Measurements from ENCODE around the gene DVL1.

DNA sequence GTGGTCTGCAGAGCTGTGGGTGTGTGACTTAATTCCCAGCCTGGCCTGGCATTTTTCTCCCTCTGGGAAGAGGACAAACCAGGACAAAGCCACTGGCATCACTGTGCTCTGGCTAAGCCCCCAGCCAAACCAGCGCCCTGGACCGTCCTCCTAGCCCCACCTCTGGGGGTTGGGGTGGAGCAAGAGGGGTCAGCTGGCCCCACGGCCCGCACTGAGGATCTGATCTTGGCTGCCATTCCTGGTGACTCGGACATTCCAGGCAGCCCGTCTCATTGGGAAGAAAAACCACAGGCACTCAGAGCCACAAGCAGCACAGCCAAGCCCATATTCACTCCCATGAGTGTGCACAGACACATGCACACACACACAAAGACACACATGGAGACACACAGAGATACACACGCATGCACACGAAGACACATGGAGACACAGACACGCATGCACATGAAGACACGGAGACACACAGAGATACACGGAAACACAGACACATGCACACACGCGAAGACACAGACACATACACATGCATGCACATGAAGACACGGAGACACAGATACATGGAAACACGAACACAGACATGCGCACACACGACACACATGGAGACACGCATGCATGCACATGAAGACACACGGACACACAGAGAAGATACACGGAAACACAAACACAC, 11.4 kb upstream of the DVL1 start:
- TF ChIP-seq, protein P1, sequence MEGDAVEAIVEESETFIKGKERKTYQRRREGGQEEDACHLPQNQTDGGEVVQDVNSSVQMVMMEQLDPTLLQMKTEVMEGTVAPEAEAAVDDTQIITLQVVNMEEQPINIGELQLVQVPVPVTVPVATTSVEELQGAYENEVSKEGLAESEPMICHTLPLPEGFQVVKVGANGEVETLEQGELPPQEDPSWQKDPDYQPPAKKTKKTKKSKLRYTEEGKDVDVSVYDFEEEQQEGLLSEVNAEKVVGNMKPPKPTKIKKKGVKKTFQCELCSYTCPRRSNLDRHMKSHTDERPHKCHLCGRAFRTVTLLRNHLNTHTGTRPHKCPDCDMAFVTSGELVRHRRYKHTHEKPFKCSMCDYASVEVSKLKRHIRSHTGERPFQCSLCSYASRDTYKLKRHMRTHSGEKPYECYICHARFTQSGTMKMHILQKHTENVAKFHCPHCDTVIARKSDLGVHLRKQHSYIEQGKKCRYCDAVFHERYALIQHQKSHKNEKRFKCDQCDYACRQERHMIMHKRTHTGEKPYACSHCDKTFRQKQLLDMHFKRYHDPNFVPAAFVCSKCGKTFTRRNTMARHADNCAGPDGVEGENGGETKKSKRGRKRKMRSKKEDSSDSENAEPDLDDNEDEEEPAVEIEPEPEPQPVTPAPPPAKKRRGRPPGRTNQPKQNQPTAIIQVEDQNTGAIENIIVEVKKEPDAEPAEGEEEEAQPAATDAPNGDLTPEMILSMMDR (IDR thresholded peaks at IDR 0.05; ENCODE audit: poor library complexity, severe bottlenecking) = no peak
- TF ChIP-seq TAF1 (IDR thresholded peaks at IDR 0.05; ENCODE audit: low read depth) (no peak), SMC3 (conservative IDR thresholded peaks at IDR 0.05; ENCODE audit: poor library complexity) (no peak), EZH2 (IDR thresholded peaks at IDR 0.05; ENCODE audit: borderline replicate concordance, insufficient read depth, low read length, poor library complexity, severe bottlenecking) (no peak), POLR2AphosphoS5 (IDR thresholded peaks at IDR 0.05) (no peak), EP300 (conservative IDR thresholded peaks at IDR 0.05; ENCODE audit: poor library complexity, severe bottlenecking) (no peak)
- TF ChIP-seq, protein P2, sequence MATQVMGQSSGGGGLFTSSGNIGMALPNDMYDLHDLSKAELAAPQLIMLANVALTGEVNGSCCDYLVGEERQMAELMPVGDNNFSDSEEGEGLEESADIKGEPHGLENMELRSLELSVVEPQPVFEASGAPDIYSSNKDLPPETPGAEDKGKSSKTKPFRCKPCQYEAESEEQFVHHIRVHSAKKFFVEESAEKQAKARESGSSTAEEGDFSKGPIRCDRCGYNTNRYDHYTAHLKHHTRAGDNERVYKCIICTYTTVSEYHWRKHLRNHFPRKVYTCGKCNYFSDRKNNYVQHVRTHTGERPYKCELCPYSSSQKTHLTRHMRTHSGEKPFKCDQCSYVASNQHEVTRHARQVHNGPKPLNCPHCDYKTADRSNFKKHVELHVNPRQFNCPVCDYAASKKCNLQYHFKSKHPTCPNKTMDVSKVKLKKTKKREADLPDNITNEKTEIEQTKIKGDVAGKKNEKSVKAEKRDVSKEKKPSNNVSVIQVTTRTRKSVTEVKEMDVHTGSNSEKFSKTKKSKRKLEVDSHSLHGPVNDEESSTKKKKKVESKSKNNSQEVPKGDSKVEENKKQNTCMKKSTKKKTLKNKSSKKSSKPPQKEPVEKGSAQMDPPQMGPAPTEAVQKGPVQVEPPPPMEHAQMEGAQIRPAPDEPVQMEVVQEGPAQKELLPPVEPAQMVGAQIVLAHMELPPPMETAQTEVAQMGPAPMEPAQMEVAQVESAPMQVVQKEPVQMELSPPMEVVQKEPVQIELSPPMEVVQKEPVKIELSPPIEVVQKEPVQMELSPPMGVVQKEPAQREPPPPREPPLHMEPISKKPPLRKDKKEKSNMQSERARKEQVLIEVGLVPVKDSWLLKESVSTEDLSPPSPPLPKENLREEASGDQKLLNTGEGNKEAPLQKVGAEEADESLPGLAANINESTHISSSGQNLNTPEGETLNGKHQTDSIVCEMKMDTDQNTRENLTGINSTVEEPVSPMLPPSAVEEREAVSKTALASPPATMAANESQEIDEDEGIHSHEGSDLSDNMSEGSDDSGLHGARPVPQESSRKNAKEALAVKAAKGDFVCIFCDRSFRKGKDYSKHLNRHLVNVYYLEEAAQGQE (IDR thresholded peaks at IDR 0.05; ENCODE audit: borderline replicate concordance) = no peak
